Measurements from ENCODE around the gene GCC2.

The GCC2 gene

DNA sequence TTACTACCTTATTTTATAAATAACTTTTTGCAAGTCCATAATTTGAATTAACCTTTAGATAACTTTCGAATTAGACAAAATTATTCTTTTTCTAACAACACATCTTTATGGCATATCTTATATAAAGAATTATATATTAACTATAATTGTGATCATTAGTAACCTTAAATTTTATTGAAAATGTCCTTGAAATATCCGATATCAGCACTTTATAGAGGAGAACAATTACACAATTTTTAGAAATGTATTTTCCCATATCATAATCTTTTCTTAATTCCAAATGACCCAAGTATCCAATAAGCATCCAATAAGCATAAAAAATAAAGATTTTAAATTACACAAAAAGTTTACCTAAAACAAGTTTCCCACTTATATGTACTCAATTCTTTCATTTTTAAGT, 7.3 kb upstream of the GCC2 start:
- no peak for DNase-seq (ENCODE audit: extremely low read depth, low read depth)
- TF ChIP-seq, protein P1, sequence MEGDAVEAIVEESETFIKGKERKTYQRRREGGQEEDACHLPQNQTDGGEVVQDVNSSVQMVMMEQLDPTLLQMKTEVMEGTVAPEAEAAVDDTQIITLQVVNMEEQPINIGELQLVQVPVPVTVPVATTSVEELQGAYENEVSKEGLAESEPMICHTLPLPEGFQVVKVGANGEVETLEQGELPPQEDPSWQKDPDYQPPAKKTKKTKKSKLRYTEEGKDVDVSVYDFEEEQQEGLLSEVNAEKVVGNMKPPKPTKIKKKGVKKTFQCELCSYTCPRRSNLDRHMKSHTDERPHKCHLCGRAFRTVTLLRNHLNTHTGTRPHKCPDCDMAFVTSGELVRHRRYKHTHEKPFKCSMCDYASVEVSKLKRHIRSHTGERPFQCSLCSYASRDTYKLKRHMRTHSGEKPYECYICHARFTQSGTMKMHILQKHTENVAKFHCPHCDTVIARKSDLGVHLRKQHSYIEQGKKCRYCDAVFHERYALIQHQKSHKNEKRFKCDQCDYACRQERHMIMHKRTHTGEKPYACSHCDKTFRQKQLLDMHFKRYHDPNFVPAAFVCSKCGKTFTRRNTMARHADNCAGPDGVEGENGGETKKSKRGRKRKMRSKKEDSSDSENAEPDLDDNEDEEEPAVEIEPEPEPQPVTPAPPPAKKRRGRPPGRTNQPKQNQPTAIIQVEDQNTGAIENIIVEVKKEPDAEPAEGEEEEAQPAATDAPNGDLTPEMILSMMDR (IDR thresholded peaks at IDR 0.05; ENCODE audit: low read depth, low read length, missing control alignments): no peak
- H3K4me3 ChIP-seq (replicated peaks; ENCODE audit: low read depth, low read length): no peak overlapping the region

DNA sequence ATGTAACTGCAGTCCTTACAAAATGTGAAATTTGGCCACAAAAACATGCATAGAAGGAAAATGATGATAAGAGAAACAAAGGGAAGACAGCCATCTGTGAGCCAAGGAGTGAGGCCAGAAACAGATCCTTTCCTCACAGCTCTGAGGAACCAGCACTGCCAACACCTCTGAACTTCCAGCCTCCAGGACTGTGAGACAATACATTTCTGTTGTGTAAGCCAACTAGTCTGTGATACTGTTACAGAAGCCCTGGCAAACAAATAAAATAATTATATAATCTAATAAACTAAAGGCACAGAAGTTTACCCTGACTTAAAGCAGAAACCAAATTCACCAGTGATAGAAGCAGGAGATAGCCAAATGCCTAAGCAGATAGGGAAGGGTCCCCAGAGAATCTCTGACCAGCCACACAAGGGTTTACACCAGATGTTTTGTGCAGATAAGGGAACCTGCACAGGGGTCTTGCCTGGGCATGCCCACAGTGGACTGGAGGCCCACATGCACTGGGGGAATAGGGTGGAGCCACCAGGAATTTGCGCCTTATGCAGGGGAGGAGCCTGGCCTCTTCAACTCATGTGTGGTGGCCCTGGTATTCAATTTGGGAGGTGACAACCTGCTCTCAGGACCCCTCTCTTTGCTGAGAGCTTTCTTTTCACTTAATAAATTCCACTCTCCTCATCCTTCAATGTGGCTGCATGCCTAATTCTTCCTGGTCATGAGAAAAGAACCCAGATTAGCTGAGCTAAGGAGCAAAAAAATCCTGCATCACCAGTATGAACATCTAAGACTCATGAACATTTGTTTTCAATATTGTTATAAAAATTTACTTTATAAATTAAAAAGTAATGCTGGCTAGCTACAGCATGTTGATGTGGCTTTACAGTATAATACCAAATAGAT, 3.8 kb upstream of the GCC2 start:
- TF ChIP-seq, protein P1 (IDR thresholded peaks at IDR 0.05; ENCODE audit: low read depth, low read length, missing control alignments): no peak
- peak; percentile 43 for DNase-seq (ENCODE audit: extremely low read depth, low read depth)
- H3K4me3 ChIP-seq (replicated peaks; ENCODE audit: low read depth, low read length): no peak overlapping the region

DNA sequence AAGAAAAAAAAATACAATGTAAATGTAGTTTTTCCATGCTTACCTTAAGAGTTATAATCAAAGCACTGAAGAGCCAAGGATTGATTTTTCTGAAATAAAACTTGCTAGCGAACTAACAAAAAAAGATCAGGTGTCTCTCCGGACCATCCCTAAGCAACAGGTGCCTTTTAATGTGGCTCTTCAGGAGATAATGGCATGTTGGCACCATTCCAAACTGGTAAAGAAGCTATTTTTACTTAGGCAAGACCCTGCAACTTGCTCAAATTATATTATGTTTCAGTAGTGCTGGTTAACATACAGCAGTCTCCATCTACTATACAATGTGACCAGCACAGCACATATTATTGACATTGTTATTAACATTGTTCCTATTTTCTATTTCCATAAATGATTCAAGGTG, 2.3 kb upstream of the GCC2 start:
- no peak overlapping the region for H3K4me3 ChIP-seq (replicated peaks; ENCODE audit: low read depth, low read length)
- DNase-seq (ENCODE audit: extremely low read depth, low read depth): no peak
- TF ChIP-seq, protein P1 (IDR thresholded peaks at IDR 0.05; ENCODE audit: low read depth, low read length, missing control alignments): no peak

DNA sequence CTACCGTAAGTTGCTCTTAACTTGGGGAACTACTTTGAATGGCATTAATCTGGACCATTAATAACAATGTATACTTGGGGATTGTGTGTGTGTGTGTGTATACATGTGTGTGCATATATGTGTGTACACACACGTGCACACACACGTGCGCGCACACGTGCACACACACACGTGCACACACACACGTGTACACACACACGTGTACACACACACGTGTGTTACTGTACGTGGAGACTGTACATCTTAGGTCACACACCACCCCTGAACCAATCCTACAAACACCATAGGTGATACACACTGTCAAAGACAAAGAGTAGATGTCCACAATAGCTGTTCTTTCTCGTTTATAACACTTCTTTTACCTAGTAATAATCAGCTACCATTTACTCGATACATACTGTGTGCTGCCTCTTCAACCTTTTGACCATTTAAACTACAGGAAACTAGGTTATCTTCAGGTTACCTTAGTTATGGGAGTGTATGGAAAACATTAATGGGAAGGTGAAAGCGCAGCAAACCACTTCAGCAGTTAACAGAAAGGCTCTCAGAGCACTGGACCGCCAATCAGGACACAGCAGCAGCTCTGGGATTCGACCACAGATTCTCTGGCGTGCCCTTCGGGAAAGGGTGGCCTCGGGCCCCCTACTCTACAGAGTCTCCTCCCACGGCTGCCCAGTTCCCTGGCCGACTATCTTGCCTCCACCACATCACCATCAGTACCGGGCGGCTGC, 894 bp upstream of the GCC2 start:
- DNase-seq (ENCODE audit: extremely low read depth, low read depth): no peak
- H3K4me3 ChIP-seq (replicated peaks; ENCODE audit: low read depth, low read length): peak overlapping the region; percentile 94
- TF ChIP-seq, protein P1 (IDR thresholded peaks at IDR 0.05; ENCODE audit: low read depth, low read length, missing control alignments): no peak

DNA sequence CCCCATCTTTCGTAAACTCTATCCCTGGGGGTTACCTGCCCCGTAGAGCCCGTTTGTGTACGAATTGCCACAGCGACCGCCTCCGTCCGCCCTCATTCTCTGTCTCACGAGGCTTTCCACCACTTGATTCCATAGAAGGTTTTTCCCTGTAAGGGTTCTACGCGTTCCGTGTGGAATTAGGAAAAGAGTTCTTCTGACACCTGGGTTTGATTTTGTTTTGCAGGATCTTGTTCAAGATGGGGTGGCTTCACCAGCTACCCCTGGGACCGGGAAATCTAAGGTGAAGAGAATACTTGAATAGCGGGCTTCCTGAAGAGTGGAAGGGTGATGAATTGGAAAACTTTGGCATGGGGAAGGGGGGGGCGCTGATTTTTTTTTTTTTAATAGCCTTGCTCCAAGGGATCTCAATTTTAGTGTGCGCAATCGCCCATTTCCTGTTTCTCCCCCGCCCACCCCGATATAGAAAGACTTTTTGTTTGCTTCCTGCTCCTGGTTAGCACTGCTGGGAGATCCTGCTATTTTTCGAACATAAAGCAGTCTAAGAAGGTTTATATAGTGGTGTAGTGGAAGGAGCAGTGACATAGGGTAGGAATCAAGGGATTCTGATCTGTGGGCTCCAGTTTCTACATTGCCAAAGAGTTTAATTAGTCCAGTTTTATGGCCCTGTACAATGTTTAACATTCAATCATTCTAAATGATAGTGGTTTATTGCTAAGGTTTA, 564 bp downstream of the GCC2 start:
- peak overlapping the region; percentile 94 for H3K4me3 ChIP-seq (replicated peaks; ENCODE audit: low read depth, low read length)
- TF ChIP-seq, protein P1 (IDR thresholded peaks at IDR 0.05; ENCODE audit: low read depth, low read length, missing control alignments): no peak
- DNase-seq (ENCODE audit: extremely low read depth, low read depth): peak; percentile 19

DNA sequence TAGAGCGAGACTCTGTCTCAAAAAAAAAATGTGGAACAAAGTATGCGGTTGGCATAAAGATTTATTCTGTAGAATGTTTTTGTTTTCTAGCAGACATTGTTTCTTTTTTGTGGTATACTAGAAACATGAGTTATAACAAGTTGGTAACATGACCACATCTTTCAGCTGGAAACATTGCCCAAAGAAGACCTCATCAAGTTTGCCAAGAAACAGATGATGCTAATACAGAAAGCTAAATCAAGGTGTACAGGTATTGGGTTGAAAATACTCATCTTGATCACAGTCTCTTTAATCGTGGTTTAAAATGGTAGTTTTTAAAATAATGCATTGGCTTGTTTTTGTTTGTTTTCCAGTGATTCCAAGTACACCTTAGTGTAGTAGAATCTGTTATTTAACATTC, 1.9 kb downstream of the GCC2 start:
- DNase-seq (ENCODE audit: extremely low read depth, low read depth): no peak
- H3K4me3 ChIP-seq (replicated peaks; ENCODE audit: low read depth, low read length): no peak overlapping the region
- TF ChIP-seq, protein P1 (IDR thresholded peaks at IDR 0.05; ENCODE audit: low read depth, low read length, missing control alignments): no peak

All from HFF-Myc (cell line).